Measurements from ENCODE around the gene SUGP1.

Gene SUGP1

DNA sequence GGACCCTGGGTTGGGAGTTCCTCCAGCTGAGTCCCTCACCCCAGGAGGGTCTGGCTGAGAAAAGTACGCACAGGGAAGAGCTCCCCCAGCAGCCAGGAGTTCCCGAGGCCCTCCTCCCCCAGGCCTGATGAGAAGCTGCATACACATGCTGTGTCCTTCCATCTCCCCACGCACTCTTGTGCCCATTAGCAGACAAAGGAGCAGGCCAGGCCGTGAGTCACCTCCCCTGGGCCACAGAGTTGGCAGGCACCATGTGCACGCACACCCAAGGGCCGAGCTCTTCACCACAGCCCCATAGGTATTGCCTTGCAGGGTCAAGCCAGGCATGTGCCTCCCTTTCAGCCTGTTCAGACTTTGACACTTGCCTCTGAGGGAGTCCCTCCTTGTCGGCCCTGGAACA, 17.8 kb upstream of the SUGP1 start:
- DNase-seq = no peak

DNA sequence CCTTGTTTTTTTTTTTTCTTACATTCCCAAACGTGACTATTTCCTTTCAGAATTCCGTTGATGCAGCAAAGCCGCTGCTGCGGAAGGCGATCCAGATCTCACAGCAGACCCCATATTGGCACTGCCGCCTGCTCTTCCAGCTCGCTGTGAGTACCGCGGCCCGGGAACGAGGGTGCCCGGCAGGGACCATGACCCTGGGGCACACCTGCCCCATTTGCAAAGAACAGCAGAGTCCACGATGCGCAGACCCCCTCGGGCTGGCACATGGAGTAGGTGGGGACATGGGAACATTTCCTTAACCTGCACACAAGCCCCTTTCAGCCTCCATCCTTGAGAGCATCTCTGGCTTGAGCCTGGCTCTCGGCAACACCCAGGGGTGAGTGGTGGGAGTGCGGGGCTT, 16.8 kb upstream of the SUGP1 start:
- no peak for DNase-seq

DNA sequence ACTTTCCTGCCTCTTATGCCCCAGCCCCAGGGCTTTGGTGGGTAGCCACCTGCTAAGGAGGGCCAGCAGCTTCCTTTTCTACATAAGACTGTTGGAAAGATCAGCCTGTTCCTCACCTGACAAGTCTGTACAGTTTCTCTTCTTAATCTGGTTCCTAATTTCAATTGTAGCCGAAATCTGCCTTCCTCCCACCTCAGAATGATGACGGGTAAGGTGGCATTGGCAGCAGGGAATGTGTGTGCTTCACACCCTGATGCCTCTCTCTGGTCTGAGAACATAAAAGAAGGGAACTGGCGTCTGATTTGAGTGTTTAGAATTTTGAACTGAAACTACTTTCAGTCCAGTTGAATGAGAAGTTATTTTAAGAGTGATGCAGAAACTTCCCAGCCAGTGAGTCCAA, 16.3 kb upstream of the SUGP1 start:
- DNase-seq = no peak

GRCh38 chr19:19335408-19336158, 15.3 kb upstream of the SUGP1 start:
- no peak for DNase-seq

GRCh38 chr19:19334989-19335344, 14.7 kb upstream of the SUGP1 start:
- DNase-seq = no peak

- no peak for DNase-seq
These were observed 14.0 kb upstream of the SUGP1 start for GRCh38 chr19:19334063-19334988.

GRCh38 chr19:19329126-19329525, 8.8 kb upstream of the SUGP1 start:
- no peak for DNase-seq

DNA sequence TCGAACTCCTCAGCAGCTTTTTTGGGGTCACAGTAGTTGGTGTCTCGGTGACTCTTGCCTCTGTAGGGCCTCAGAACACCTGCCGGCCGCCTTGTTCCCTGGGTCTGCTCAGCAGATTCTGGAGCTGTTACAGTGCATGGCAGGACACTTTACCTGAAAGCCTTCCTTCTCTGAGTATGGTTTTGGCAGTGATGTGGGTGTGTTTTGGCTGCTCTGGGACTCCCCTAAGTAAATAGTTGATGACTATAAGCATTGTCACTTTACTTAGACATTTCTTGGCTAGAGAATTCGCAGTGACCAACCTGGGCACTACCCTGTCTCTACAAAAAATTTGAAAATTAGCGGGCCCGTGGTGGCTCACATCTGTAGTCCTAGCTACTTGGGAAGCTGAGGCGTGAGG, 7.4 kb upstream of the SUGP1 start:
- DNase-seq = no peak

DNA sequence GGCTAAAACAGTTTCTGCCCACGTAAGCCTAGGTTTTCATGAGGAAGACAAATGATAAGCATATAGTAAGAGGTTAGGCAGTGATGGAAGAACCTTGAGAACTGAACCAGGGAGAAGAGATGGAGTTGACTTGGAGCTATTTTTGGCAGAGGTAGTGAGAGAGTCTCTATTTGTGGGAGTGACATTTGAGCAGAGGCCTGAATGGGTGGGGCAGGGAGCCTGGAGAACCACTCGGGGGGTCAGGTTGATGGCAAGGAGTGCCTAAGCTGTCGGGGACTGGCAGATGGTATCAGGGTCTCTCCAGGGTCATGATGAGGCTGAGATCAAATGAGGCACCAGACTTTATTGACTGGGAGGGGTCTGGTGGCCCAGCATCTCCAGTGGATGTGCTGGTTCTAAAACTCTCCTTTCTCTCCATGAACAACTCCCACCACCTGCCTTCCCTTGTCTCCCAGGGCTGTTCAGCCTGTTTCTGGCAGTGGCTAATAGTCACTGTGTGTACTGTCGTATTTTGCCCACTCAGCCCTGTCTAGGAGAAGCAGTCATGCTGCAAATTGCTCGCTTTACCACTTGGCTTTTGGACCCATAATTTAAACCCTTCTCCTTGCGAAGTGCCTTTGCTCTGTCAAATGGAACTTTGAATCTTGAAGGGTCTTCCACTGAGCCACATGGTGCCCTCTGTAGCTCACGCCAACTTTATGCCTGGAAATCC, 3.9 kb upstream of the SUGP1 start:
- no peak for DNase-seq

- DNase-seq = peak; percentile 24
These were observed 850 bp upstream of the SUGP1 start for GRCh38 chr19:19321141-19321577.

GRCh38 chr19:19319732-19320360, 463 bp downstream of the SUGP1 start:
- no peak for DNase-seq

DNA sequence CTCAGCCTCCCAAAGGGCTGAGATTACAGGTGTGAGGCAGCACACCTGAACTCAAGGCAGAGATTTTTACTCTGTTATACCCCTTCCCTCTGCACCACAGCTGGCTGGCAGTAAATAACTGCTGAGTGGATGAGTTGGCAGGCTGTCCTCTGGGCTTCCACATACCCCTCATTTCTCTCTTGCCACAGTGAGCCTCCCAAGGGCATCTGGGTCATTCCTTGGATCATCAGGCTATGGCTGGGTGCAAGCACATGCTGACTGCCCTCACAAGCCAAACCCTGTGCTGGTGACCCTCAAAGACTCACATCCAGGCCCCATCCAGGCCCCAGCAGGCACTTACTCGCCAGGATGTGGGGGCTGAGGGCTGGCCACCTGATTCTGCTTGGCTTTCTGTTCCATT, 4.2 kb downstream of the SUGP1 start:
- no peak for DNase-seq

DNA sequence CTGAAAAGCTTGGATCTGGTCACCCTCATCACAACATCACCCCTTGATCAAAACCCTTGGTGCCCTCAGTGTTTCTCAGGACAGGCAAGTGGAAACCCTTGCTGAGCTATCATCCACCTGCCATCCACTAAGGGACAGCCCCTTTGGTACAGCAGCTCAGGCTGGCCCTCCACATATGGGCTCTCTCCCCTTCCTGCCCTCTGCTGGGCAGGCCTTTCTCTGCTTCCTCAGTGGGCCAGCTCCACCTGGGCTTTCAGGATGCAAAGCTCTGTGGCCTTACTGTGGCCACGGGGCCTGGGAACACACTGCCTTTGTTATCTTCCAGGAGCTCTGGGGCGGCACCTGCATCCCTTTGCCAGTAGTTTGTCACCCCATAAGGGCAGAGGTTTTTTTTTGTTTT, 4.9 kb downstream of the SUGP1 start:
- DNase-seq = no peak

DNA sequence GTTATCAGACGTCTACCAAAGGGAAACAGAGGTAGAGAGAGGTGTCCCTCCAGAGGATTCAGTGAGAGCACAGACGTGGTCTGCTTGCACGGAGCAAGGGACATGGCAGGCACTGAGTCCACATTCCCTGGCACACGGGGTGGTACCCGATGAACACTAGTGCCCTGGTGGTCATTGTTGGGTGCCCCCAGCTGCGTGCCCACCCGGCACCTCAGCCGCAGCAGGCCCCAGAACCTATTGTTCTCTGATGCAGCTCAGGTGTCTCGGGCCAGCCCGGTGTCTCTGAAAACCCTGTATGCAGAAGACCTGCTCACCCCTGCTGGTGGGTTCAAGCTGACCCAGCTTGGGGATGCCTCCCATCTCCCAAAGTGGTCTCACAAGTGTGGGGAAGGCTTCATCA, 11.9 kb downstream of the SUGP1 start:
- DNase-seq = no peak

GRCh38 chr19:19306191-19306590, 14.1 kb downstream of the SUGP1 start:
- DNase-seq = no peak

- no peak for DNase-seq
These were observed 14.6 kb downstream of the SUGP1 start for GRCh38 chr19:19305696-19306095.

DNA sequence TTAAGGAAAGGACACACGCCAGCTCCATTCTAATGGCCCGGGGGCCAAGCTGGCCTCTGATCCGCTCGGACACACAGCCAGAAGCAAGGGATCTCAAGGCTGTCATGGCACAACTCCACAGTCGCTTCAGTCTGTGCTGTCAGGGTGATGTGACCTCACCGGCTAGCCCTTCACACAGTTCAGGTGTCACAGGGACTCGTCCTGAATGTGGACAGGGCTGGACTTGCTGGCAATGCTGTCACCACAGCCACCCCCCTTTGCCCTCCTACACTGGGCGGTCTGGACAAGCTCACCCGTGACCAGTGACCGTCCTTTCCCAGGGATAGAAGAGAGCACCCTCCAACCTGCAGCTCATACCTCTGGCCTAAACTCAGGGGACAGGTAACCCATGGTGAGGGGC, 15.2 kb downstream of the SUGP1 start:
- DNase-seq = no peak

DNA sequence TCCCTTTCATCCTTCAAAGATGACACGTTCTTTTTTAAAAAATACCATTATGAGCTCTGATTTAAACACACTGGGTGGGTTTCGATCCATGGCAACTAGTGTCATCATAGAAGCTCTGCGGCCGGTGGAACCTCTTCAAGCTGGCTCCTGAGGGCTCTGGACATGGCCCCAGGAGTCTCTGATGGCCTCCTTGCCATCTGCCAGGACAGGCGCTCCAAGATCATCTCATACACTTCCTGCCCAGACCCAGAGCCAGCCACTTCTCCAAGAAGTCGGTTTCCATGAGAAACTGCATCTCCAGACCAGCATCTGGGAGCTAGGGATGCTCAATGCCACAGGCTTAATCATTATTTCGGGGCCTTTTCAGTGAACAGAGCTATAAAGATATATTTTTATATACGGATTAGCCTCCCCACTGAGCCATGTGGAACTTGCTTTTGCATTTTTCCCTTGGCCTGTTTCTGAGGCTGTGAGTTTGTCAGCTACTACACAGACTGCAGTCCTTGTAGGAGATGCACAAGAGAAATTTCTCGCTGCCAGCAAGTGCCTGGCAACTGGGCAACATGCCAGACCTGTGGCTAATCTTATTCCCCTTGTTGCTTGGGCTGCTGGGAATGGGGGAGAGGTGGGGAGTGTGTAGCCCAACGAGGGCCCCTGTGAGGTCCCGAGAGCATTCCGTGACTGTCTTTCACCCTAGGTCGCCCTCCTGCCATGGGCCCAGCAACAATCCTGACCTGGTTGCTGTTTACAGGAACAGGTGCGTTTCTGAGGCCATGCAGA, 15.9 kb downstream of the SUGP1 start:
- no peak for DNase-seq

DNA sequence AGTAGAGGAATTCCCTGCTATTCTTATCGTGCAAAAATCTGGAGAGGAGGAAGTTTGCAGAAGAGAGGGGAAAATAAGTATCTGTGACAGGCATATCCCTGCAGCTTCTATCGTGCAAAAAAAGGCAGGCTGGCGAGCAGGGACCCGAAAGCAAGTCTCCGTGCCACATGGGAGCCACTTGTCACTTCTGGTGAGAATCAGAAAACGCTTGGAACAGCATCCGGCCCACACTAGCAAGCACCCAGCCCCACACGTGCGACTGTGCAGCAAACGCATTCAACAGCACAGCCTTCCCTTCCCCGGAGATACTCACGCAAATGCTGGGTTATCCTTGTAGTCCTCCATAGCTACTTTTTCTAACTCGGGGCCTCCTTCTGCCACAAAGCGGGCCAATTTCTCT, 16.9 kb downstream of the SUGP1 start:
- no peak for DNase-seq

DNA sequence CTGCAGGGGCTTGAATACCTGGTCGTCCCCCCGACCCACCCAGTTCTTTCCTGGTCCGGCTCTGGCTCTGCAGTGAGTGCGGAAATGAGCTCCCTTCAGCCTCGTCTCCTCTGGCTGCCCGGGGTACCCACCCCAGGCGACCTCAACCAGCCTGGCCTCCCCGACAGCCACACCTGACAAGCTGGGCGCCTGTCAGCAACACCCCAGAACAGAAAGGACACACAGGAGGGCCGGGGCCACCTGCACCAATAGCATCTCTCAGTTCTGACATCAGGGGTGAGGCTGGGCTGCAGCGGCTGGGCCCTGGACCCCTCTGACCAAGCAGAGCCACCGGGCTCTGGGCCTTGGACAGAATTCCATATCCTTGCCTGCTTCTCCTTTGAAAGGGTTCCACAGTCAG, 19.7 kb downstream of the SUGP1 start:
- no peak for DNase-seq

GRCh38 chr19:19297759-19298158, 22.6 kb downstream of the SUGP1 start:
- no peak for DNase-seq

DNA sequence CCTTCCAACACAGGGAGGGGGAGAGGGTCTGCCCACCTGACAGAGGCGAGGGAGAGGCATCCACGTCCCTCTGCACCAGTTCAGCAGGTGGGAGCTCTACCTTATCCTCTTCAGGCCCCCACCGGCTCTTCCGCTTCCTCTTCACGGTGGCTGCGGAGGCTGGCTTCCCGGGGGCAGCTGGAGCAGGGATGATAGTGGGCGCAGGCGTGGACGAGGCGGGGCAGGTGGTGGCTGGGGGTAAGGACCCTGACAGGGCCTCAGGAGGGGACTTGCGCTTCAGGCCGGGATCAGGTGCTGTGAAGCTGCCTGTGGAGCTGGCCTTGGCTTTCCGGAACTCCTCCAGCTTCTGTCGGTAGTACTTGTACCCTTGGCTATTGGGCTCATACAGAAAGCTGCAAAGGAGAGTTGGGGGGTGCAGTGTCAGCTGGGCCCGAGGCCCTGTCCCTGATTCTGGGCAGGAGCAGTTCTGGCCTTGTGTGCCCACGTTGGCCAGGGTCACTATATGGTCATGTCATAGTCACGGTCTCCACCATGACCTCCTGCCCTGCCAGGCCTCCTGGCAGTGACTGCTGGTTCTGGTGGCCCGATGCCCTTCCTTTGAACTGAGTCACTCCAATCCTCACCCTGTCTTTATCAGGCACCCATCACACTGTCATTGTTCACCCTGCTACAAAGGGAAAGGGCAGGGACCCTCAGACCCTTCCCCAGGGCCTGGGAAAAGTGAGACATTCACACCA, 23.2 kb downstream of the SUGP1 start:
- DNase-seq = no peak
